ENCODE measurements around the gene BCAT1. TPM values are rescaled to one million over a fixed set of nuclear protein-coding genes. Genes with fewer than 3 reads are reported as not detected.
"Not testable (repeated sequence)": the region's sequence is repeated elsewhere in the genome, so short reads cannot be mapped to it uniquely, and the experiment has no call there.

The BCAT1 gene
- polyA plus RNA-seq, 12 donors, result 32.8 to 156 (median 51.2) TPM

- DNase-seq, result no peak
Measured at GRCh38 chr12:24821691-24822090, 127.2 kb downstream of the BCAT1 start.

- DNase-seq, result no peak
Measured at GRCh38 chr12:24820872-24821271, 128.0 kb downstream of the BCAT1 start.

- no peak for DNase-seq
Measured at GRCh38 chr12:24818351-24818750, 130.6 kb downstream of the BCAT1 start.

- DNase-seq, result no peak
Measured at GRCh38 chr12:24815114-24815423, 133.8 kb downstream of the BCAT1 start.

- DNase-seq, result peak; percentile 29
Measured at GRCh38 chr12:24814379-24815113, 134.4 kb downstream of the BCAT1 start.

GRCh38 chr12:24810378-24810777, 138.5 kb downstream of the BCAT1 start:
- DNase-seq, result no peak

- not testable (repeated sequence) for DNase-seq
Measured at GRCh38 chr12:24809306-24809705, 139.6 kb downstream of the BCAT1 start.

GRCh38 chr12:24808651-24809050, 140.2 kb downstream of the BCAT1 start:
- DNase-seq, result no peak

GRCh38 chr12:24806386-24806785, 142.5 kb downstream of the BCAT1 start:
- DNase-seq, result no peak

GRCh38 chr12:24803430-24804245, 145.3 kb downstream of the BCAT1 start:
- DNase-seq, result no peak

GRCh38 chr12:24798335-24798734, 150.6 kb downstream of the BCAT1 start:
- DNase-seq, result no peak

GRCh38 chr12:24797901-24798300, 151.0 kb downstream of the BCAT1 start:
- DNase-seq, result no peak

GRCh38 chr12:24796876-24797275, 152.0 kb downstream of the BCAT1 start:
- DNase-seq, result no peak

- no peak for DNase-seq
Measured at GRCh38 chr12:24795699-24796347, 153.1 kb downstream of the BCAT1 start.

GRCh38 chr12:24791622-24792021, 157.3 kb downstream of the BCAT1 start:
- no peak for DNase-seq

GRCh38 chr12:24788886-24789285, 160.0 kb downstream of the BCAT1 start:
- DNase-seq, result no peak

GRCh38 chr12:24780697-24781368, 168.1 kb downstream of the BCAT1 start:
- DNase-seq, result no peak

GRCh38 chr12:24778486-24779304, 170.2 kb downstream of the BCAT1 start:
- DNase-seq, result no peak

- no peak for DNase-seq
Measured at GRCh38 chr12:24777359-24777758, 171.5 kb downstream of the BCAT1 start.

GRCh38 chr12:24776861-24777260, 172.0 kb downstream of the BCAT1 start:
- no peak for DNase-seq

GRCh38 chr12:24775073-24775472, 173.8 kb downstream of the BCAT1 start:
- DNase-seq, result no peak
